Measurements from ENCODE around the gene USP15.
A peak's percentile ranks its signal among the peaks of the same experiment; 100 is the strongest.

The USP15 gene

GRCh38 chr12:62215506-62215905, 44.7 kb upstream of the USP15 start:
- TF ChIP-seq, protein P1, sequence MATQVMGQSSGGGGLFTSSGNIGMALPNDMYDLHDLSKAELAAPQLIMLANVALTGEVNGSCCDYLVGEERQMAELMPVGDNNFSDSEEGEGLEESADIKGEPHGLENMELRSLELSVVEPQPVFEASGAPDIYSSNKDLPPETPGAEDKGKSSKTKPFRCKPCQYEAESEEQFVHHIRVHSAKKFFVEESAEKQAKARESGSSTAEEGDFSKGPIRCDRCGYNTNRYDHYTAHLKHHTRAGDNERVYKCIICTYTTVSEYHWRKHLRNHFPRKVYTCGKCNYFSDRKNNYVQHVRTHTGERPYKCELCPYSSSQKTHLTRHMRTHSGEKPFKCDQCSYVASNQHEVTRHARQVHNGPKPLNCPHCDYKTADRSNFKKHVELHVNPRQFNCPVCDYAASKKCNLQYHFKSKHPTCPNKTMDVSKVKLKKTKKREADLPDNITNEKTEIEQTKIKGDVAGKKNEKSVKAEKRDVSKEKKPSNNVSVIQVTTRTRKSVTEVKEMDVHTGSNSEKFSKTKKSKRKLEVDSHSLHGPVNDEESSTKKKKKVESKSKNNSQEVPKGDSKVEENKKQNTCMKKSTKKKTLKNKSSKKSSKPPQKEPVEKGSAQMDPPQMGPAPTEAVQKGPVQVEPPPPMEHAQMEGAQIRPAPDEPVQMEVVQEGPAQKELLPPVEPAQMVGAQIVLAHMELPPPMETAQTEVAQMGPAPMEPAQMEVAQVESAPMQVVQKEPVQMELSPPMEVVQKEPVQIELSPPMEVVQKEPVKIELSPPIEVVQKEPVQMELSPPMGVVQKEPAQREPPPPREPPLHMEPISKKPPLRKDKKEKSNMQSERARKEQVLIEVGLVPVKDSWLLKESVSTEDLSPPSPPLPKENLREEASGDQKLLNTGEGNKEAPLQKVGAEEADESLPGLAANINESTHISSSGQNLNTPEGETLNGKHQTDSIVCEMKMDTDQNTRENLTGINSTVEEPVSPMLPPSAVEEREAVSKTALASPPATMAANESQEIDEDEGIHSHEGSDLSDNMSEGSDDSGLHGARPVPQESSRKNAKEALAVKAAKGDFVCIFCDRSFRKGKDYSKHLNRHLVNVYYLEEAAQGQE (IDR thresholded peaks at IDR 0.05; ENCODE audit: insufficient replicate concordance, low read depth) = no peak
- TF ChIP-seq POLR2AphosphoS5 (IDR thresholded peaks at IDR 0.05; ENCODE audit: low read depth) (no peak), SPI1 (IDR thresholded peaks at IDR 0.05; ENCODE audit: borderline replicate concordance, low read depth) (peak; percentile 4; the same call in 1 of the 2 replicates), CTCF (IDR thresholded peaks at IDR 0.05; ENCODE audit: insufficient read depth, low read length) (no peak), GABPA (IDR thresholded peaks at IDR 0.05; ENCODE audit: low read depth) (0 out of 2 replicates have a peak, but pooled peaks have one; percentile 37)

GRCh38 chr12:62217466-62218194, 42.6 kb upstream of the USP15 start:
- peak in 1 of 2 experiments; percentile 60 for DNase-seq (ENCODE audit: low read depth in 1 of 2, low spot score in 1 of 2)
- TF ChIP-seq, protein P1 (IDR thresholded peaks at IDR 0.05; ENCODE audit: insufficient replicate concordance, low read depth) = no peak
- Histone ChIP-seq H3K4me3 (replicated peaks; ENCODE audit: insufficient read depth, low read length) (no peak overlapping the region), H3K27ac (replicated peaks) (peak overlapping the region; percentile 82), H3K27me3 (ENCODE audit: insufficient read depth, poor library complexity, severe bottlenecking) (no peaks in the 10 kb centered on the region)

More at GRCh38 chr12:62215506-62215905, 44.7 kb upstream of the USP15 start:
- Histone ChIP-seq H3K27me3 (ENCODE audit: insufficient read depth, poor library complexity, severe bottlenecking) (no peaks in the 10 kb centered on the region), H3K4me3 (replicated peaks; ENCODE audit: insufficient read depth, low read length) (no peak overlapping the region), H3K27ac (replicated peaks) (peak overlapping the region; percentile 82)
- peak in 1 of 2 experiments; percentile 72 for DNase-seq (ENCODE audit: low read depth in 1 of 2, low spot score in 1 of 2)

DNA sequence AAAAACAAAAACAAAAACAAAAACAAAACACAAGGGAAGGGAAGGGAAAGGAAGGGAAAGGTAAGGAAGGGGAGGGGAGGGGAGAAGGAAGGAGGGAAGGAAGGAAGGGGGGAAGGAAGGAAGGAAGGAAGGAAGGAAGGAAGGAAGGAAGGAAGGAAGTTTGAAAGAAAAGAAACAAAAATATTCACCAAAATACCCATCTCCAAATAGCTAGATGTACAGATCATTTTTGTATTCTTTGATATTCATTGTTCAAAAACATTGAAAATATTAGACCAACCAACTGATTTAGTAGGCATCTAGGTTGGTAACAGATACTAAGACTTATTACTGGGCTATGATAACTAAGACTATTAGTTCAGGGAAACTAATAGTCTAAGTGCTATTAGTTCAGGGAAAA, 39.1 kb upstream of the USP15 start:
- no peak for DNase-seq (ENCODE audit: low read depth in 1 of 2, low spot score in 1 of 2)
- TF ChIP-seq, protein P1 (IDR thresholded peaks at IDR 0.05; ENCODE audit: insufficient replicate concordance, low read depth) = no peak
- no peak for TF ChIP-seq GABPA (IDR thresholded peaks at IDR 0.05; ENCODE audit: low read depth)
- no peak for TF ChIP-seq SPI1 (IDR thresholded peaks at IDR 0.05; ENCODE audit: borderline replicate concordance, low read depth)
- no peak for TF ChIP-seq POLR2AphosphoS5 (IDR thresholded peaks at IDR 0.05; ENCODE audit: low read depth)
- Histone ChIP-seq H3K27me3 (ENCODE audit: insufficient read depth, poor library complexity, severe bottlenecking) (no peaks in the 10 kb centered on the region), H3K27ac (replicated peaks) (no peak overlapping the region), H3K4me3 (replicated peaks; ENCODE audit: insufficient read depth, low read length) (no peak overlapping the region)

- no peak for DNase-seq (ENCODE audit: low read depth in 1 of 2, low spot score in 1 of 2)
- TF ChIP-seq, protein P1 (IDR thresholded peaks at IDR 0.05; ENCODE audit: insufficient replicate concordance, low read depth) = no peak
- no peak for TF ChIP-seq SPI1 (IDR thresholded peaks at IDR 0.05; ENCODE audit: borderline replicate concordance, low read depth)
- TF ChIP-seq GABPA (IDR thresholded peaks at IDR 0.05; ENCODE audit: low read depth) = no peak
- TF ChIP-seq CTCF (IDR thresholded peaks at IDR 0.05; ENCODE audit: insufficient read depth, low read length) = no peak
- TF ChIP-seq POLR2AphosphoS5 (IDR thresholded peaks at IDR 0.05; ENCODE audit: low read depth) = no peak
- Histone ChIP-seq H3K27ac (replicated peaks) (no peak overlapping the region), H3K27me3 (ENCODE audit: insufficient read depth, poor library complexity, severe bottlenecking) (no peaks in the 10 kb centered on the region), H3K4me3 (replicated peaks; ENCODE audit: insufficient read depth, low read length) (no peak overlapping the region)
Measured at GRCh38 chr12:62224601-62225000, 35.6 kb upstream of the USP15 start.

All from HL-60 (cell line).